ENCODE measurements around the gene ADRA2C.

ADRA2C gene

DNA sequence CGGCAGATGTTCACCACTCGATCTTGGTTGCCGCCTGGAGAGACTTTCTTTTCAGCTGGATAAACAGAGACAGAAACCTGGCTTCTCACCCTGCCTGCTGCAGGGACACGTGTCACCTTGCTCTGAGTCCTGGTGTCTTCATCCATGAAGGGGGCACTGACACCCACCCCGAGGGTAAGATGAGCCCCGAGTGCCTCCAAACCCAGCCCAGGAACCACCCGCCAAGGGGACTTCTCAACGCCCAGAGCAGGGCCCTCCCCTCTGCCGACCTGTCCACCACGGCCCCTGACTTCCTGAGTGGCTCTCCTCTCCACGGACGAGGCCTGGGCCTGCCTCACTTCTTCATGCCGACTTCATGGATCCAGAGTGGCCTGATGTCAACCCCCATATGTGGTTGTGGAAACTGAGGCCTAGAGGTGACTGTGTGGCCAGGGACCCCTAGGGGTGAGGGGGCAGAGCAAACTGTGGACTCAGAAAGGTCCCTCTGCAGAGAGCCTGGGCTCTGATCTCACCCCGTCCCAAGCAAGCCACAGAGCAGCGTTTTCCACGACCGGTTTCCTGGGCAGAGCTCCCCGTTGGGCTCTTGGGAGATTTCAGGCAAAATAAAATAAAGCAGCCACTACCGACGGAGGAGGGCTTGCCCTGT lies 5.1 kb downstream of the ADRA2C start:
- TF ChIP-seq, protein P1, sequence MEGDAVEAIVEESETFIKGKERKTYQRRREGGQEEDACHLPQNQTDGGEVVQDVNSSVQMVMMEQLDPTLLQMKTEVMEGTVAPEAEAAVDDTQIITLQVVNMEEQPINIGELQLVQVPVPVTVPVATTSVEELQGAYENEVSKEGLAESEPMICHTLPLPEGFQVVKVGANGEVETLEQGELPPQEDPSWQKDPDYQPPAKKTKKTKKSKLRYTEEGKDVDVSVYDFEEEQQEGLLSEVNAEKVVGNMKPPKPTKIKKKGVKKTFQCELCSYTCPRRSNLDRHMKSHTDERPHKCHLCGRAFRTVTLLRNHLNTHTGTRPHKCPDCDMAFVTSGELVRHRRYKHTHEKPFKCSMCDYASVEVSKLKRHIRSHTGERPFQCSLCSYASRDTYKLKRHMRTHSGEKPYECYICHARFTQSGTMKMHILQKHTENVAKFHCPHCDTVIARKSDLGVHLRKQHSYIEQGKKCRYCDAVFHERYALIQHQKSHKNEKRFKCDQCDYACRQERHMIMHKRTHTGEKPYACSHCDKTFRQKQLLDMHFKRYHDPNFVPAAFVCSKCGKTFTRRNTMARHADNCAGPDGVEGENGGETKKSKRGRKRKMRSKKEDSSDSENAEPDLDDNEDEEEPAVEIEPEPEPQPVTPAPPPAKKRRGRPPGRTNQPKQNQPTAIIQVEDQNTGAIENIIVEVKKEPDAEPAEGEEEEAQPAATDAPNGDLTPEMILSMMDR (IDR thresholded peaks at IDR 0.05), result no peak

DNA sequence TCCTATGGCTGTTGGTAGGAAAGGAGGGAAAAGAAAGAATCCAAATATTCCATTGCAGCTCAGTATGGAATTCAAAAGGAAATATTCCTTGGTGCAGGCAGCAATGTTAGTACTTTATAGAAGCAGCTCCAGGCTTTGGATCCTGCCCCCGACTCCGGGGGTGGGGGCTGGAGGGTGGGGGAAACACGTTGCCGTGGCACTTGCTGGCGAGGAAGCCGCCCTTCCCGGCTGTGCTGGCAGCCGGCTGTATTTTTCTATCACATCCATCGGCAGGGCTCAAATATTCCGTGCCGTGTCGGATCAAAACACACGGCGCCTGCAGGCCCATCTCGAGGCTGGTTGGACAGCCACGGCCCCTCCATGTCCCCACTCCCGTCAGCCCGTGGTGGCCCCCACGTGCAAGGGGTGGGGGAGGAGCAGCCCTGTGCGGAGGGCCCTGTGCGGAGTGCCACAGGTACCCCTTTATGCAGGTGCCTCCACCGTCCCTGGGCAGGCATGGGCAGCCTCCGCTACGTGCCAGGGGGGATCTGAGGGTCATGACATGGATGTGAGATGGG lies 5.8 kb downstream of the ADRA2C start:
- TF ChIP-seq, protein P1 (IDR thresholded peaks at IDR 0.05), result no peak

DNA sequence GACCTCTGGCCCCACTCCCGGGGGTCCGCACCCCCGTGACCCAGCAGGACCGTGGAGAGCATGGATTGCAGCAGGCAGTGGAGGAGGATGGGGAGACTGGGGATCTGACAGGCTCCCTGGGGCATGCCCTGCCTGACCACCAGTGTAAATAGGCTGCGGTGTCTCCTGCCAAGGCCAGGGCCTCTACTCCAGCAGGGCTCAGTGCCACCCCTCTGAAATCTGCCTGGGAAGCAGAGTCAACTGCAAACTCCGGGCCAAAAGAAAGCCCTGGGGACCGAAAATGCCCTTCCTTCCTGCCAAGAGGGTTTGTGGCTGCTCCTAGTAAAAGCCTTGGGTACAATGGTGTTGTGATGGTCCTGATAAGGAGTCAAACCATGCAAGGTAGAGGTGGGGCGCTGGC lies 6.4 kb downstream of the ADRA2C start:
- TF ChIP-seq, protein P1 (IDR thresholded peaks at IDR 0.05), result no peak

DNA sequence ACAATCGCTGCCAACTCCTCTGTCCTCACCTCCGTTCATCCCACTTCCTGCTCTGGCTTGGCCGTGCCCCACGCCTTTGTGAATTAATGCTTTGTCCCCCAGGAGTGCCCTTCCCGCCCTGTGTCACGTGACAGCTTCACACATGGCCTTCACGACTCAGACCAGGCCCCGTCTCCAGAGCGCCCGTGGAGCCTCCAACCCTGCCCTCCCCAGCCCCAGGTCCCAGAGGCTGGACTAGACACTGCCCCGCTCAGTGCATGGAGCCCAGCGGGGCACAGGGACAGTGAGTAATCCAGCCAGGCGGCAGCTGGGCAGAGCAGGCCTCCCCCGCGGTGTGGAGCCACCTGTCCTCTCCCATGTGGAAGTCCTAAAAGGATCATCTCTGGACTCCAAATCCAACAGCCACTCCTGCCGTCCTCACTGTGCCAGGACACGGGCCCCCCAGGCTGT lies 7.4 kb downstream of the ADRA2C start:
- TF ChIP-seq, protein P1 (IDR thresholded peaks at IDR 0.05), result no peak

DNA sequence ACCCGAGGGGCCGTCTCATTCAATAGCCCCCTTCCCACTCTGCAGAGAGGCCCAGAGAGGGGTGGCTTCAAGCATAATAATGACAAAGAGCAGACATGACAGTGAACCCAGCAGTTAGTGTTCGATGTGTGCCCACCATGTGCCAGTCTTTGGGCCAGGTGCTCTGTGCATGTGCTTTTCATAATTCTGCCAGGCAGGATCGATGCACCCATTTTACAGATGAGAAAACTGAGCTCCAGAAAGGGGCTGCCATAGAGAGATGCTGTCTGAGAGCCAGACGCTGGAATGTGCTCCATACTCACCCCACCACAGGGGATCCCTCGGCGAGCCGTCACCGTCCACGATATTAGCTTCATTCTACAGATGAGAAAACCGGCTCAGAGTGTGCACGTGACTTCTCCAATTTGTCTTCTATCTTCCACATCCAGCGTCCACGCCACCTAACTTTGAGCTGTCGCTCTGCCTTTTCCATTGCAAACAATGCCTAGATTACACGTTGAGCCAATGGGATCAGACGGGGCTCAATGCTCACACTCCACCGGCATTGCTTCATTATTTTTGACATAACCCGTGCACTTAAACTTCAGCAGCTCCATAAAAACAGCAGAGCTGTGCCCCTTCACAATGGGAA lies 8.2 kb downstream of the ADRA2C start:
- TF ChIP-seq, protein P1 (IDR thresholded peaks at IDR 0.05), result no peak

DNA sequence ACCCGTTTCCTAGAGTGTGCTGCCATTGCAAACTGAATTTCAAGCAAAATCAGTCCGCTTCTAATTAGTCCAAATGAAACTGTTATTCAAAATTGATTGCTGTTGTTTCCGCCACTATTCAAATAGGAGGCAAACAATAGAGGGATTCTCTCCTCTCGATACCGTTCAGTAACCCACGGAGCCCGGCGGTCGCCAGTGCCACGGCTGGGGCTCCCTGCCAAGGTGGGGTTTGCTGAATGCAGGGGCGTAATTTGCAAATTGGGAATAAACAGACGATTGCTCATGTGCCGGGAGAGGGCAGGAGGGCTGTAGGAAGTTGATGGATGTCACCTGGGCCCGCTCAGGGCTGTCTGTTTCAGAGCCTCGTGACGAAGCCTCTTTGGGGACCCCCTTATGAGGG lies 8.8 kb downstream of the ADRA2C start:
- TF ChIP-seq, protein P1 (IDR thresholded peaks at IDR 0.05), result no peak

DNA sequence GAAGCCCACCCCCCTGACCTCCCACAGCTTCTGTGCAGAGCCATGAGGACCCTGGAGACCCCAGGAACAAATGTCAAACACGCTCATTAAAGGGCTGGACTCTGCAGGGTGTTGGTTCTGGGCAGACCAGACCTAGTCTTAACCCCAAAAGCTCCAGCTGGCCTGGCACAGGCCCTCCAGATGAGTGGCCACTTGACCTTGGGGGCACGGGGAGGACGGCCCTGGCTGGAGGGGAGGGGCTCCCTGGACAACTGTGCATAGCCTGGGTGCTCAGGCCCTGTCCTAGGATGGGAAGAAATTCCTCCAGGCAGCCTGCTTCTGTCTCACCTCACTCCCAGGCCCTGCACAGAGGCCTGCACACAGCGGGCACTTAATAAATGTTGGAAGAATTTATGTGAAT lies 9.4 kb downstream of the ADRA2C start:
- TF ChIP-seq, protein P1 (IDR thresholded peaks at IDR 0.05), result no peak

Data from LNCAP (cell line).